B cell (primary cell): ENCODE measurements around the gene STOML1.

Source experiments
- CTCF ChIP-seq: fragments of 200-600 bp; IDR thresholded peaks from one replicate; pipeline ENCODE4 v1.8.0; 2022; ENCODE audit warnings: antibody characterized with exemption, mild to moderate bottlenecking
- EZH2 ChIP-seq: IDR thresholded peaks from 2 replicates; pipeline ENCODE4 v1.6.1; 2012; ENCODE audit warnings: borderline replicate concordance, low read depth, mild to moderate bottlenecking, moderate library complexity, low read length; ENCODE audit not compliant: insufficient read depth, poor library complexity, severe bottlenecking

- TF ChIP-seq EZH2 (no peak), CTCF (no peak)
Measured at GRCh38 chr15:73936181-73936580, 55.9 kb downstream of the STOML1 start.
